Measurements from ENCODE around the gene FAM200B. TPM values are rescaled to one million over a fixed set of nuclear protein-coding genes. Genes with fewer than 3 reads are reported as not detected.
A peak's percentile ranks its signal among the peaks of the same experiment; 100 is the strongest.
"Not testable (repeated sequence)": the region's sequence is repeated elsewhere in the genome, so short reads cannot be mapped to it uniquely, and the experiment has no call there.

The FAM200B gene
- total RNA-seq, 2 experiments from 2014 or later: 9.8 to 13.3 TPM

GRCh38 chr4:15716115-15716514 lies 34.5 kb downstream of the FAM200B start:
- no peak for ATAC-seq
- no peak overlapping the region for H3K4me3 Mint-ChIP-seq
- no peak for DNase-seq
- H3K9me3 Mint-ChIP-seq (ENCODE audit: low read depth): no peaks in the 10 kb centered on the region
- intact Hi-C loops (cut with DNase I, micrococcal nuclease): no loop called here
- CTCF ChIA-PET: interaction anchor here (0.8 to 1.3 kb wide), 3 partner anchors 41 to 319 kb away, joined by 3 to 5 read pairs (median 4); no protein-coding TSS in a partner anchor
- H3K4me1 Mint-ChIP-seq: no peaks in the 10 kb centered on the region
- H3K27ac Mint-ChIP-seq: no peak overlapping the region
- H3K36me3 Mint-ChIP-seq (ENCODE audit: low read depth): no peaks in the 10 kb centered on the region
- H3K27me3 Mint-ChIP-seq: no peaks in the 10 kb centered on the region
- POLR2A ChIA-PET: no interaction called here

DNA sequence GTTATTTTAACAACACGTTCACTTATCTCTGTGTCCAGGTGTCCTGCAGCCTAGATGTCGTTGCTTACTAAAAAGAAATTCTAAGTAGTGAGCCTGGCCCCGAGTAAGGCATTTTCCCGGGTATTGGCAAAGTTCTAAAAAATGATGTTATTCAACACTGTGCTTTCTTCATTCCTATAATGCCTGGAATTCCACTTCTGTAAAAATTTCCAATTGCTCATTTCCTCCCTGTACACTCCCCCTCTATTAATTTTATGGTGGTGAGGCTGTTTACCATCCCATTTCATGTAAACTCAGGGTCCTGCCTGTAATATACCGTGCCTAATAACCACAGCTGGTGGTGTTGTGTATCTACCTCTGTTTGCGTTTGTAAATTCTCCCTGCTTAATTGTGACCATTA lies 35.5 kb downstream of the FAM200B start:
- intact Hi-C loops (cut with DNase I, micrococcal nuclease): no loop called here
- Mint-ChIP-seq H3K4me1 (no peaks in the 10 kb centered on the region), H3K4me3 (no peak overlapping the region), H3K36me3 (ENCODE audit: low read depth) (no peaks in the 10 kb centered on the region), H3K27me3 (no peaks in the 10 kb centered on the region), H3K27ac (no peak overlapping the region), H3K9me3 (ENCODE audit: low read depth) (no peaks in the 10 kb centered on the region)
- ATAC-seq (no peak), DNase-seq (no peak)
- CTCF ChIA-PET: interaction anchor here (0.8 to 1.1 kb wide), 2 partner anchors 88 to 320 kb away, joined by 3 to 4 read pairs; no protein-coding TSS in a partner anchor
- POLR2A ChIA-PET: no interaction called here

DNA sequence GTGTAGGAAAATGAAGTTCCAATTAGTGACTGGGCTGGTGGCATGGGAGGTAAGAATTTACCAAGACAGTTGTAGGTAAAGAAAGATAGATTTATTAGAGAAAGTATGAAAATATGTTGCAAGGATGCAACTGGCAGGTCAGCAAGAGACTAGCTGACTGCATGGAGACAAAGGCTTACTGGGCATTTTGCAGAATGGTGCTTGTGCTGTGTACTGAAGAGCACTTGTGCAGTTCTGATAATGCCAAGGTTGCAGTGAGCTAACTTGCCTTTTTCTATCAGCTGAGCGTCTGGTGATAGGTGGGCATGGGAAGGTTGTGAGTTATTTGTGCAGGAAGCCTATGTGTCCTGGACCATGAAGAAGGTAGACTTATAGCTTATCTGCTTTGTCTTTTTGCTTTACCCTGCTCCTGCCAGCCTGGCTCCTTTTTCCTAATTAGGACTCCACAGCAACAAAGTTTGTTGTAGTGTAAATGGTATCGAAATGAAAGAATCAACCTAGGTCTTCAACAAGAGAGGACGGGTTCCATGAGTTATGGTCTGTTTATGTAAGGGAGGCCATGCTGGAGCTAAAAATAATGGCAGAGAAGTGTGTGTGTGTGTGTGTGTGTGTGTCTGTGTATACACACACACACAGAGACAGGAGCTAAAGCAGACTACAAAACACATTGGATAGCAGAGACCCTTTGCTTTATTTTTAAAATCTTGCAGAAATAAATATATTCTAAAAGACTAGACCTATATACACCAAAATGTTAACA lies 36.2 kb downstream of the FAM200B start:
- POLR2A ChIA-PET: no interaction called here
- Mint-ChIP-seq H3K9me3 (ENCODE audit: low read depth) (no peaks in the 10 kb centered on the region), H3K4me1 (no peaks in the 10 kb centered on the region), H3K36me3 (ENCODE audit: low read depth) (no peaks in the 10 kb centered on the region), H3K27ac (no peak overlapping the region), H3K4me3 (no peak overlapping the region), H3K27me3 (no peaks in the 10 kb centered on the region)
- DNase-seq (no peak), ATAC-seq (no peak)
- intact Hi-C loops (cut with DNase I, micrococcal nuclease): no loop called here
- CTCF ChIA-PET: interaction anchor here (1.1 to 1.3 kb wide), 3 partner anchors 10 to 88 kb away, joined by 3 to 4 read pairs (median 4); no protein-coding TSS in a partner anchor

DNA sequence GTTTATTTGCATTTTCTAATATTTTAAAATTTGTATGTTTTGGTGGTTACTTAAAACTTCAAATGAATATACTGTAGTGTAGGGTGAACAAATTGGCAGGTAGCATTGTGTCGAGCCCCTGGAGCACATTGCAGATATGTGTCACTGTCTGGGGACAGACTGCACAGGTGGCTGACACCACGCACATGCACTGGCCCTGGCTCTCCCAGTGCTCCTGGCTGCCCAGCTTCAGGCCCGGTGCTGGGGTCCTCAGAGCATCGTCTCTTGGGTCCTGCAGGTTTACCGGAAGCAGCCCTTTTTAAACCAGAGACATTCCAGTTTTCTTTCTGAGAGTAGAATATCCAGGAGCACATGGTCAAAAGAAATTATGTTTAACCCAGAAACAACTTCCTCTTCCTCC lies 36.8 kb downstream of the FAM200B start:
- ChIA-PET POLR2A (no interaction called here), CTCF (interaction anchor here (1.1 to 1.3 kb wide), 3 partner anchors 11 to 87 kb away, joined by 3 to 4 read pairs (median 4); no protein-coding TSS in a partner anchor)
- no peaks in the 10 kb centered on the region for H3K9me3 Mint-ChIP-seq (ENCODE audit: low read depth)
- intact Hi-C loops (cut with DNase I, micrococcal nuclease): no loop called here
- no peak overlapping the region for H3K27ac Mint-ChIP-seq
- H3K36me3 Mint-ChIP-seq (ENCODE audit: low read depth): no peaks in the 10 kb centered on the region
- no peak for ATAC-seq
- DNase-seq: no peak
- no peaks in the 10 kb centered on the region for H3K27me3 Mint-ChIP-seq
- no peak overlapping the region for H3K4me3 Mint-ChIP-seq
- H3K4me1 Mint-ChIP-seq: no peaks in the 10 kb centered on the region

DNA sequence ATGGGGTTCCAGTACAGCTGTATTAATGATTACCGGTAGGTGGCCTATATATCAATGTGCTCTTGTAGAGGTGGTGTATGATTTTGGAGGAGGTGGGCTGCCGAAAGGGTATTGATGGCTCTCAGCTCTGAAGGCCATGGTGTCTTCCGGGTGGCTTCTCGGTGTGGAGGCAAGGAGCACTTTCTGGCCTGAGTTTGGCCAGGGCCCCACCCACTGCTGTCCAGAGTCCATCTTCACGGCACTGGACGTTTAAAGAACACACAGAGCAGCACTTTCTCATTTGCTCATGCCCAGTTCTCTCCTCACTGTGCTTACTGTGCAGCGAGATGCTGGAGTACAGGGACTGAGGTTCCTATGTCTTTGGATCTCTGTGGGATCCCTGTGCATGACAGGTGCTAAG lies 37.3 kb downstream of the FAM200B start:
- Mint-ChIP-seq H3K27ac (no peak overlapping the region), H3K4me3 (no peak overlapping the region), H3K36me3 (ENCODE audit: low read depth) (no peaks in the 10 kb centered on the region), H3K4me1 (no peaks in the 10 kb centered on the region), H3K9me3 (ENCODE audit: low read depth) (no peaks in the 10 kb centered on the region), H3K27me3 (no peaks in the 10 kb centered on the region)
- no peak for ATAC-seq
- ChIA-PET POLR2A (no interaction called here), CTCF (interaction anchor here (1.3 to 1.4 kb wide), 2 partner anchors 10 to 28 kb away, joined by 3 to 4 read pairs; no protein-coding TSS in a partner anchor)
- intact Hi-C loops (cut with DNase I, micrococcal nuclease): no loop called here
- DNase-seq: no peak

- no peaks in the 10 kb centered on the region for H3K9me3 Mint-ChIP-seq (ENCODE audit: low read depth)
- CTCF ChIA-PET: interaction anchor here (0.9 to 1.5 kb wide), 3 partner anchors 10 to 70 kb away, joined by 3 to 5 read pairs (median 3); no protein-coding TSS in a partner anchor
- no peak overlapping the region for H3K27ac Mint-ChIP-seq
- H3K36me3 Mint-ChIP-seq (ENCODE audit: low read depth): no peaks in the 10 kb centered on the region
- no peaks in the 10 kb centered on the region for H3K27me3 Mint-ChIP-seq
- DNase-seq: no peak
- POLR2A ChIA-PET: no interaction called here
- no peaks in the 10 kb centered on the region for H3K4me1 Mint-ChIP-seq
- H3K4me3 Mint-ChIP-seq: no peak overlapping the region
- intact Hi-C loops (cut with DNase I, micrococcal nuclease): no loop called here
- no peak for ATAC-seq
Measured at GRCh38 chr4:15719506-15719905, 37.9 kb downstream of the FAM200B start.

DNA sequence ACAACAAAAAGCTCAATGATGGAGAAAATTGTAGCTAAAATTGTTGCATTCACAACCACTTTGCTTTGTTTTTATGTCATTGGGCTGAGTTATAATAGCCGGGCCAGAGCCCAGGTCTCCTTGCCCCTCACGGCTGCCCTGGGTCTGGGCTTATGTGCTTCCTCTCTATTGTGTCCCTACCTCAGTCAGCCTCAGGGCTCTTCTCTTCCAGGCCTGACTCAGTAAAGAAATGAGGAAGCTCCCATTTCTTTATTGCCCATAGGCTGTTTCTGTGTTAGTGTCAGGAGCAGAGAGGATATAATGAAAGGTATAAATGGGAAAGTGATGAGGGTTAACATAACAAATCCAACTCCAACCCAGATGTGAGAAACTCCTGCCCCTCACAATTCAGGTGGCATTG lies 39.2 kb downstream of the FAM200B start:
- DNase-seq (no peak), ATAC-seq (no peak)
- H3K4me1 Mint-ChIP-seq: no peaks in the 10 kb centered on the region
- H3K27ac Mint-ChIP-seq: no peak overlapping the region
- no peak overlapping the region for H3K4me3 Mint-ChIP-seq
- no peaks in the 10 kb centered on the region for H3K9me3 Mint-ChIP-seq (ENCODE audit: low read depth)
- no peaks in the 10 kb centered on the region for H3K27me3 Mint-ChIP-seq
- ChIA-PET CTCF (interaction anchor here (0.6 to 1.5 kb wide), 4 partner anchors 9 to 235 kb away, joined by 3 to 5 read pairs (median 4); no protein-coding TSS in a partner anchor), POLR2A (no interaction called here)
- intact Hi-C loops (cut with DNase I, micrococcal nuclease): no loop called here
- H3K36me3 Mint-ChIP-seq (ENCODE audit: low read depth): no peaks in the 10 kb centered on the region

DNA sequence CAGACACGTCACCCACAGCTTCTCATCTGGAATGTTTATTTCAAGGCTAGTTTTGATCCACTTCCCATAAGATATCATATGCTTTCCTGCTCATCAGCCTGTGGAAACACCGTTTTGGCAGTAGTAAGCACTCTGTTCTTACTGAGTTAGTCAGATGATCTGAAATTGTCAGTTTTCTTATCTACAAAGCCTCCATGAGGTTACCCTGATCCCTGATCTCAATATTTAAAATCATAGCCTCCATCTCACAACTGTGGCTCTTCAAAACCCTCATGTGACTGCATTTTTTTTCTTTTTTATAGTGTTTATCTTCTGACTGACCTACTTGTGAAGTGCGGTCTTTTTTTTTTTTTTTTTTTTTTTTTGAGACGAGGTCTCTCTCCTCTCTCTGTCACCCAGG lies 44.0 kb downstream of the FAM200B start:
- Mint-ChIP-seq H3K36me3 (ENCODE audit: low read depth) (no peaks in the 10 kb centered on the region), H3K27me3 (no peaks in the 10 kb centered on the region), H3K27ac (no peak overlapping the region), H3K4me1 (no peaks in the 10 kb centered on the region), H3K4me3 (no peak overlapping the region), H3K9me3 (ENCODE audit: low read depth) (no peaks in the 10 kb centered on the region)
- ChIA-PET CTCF (interaction anchor here (0.8 kb wide), 1 partner anchor 60 kb away, joined by 5 read pairs; no protein-coding TSS in a partner anchor), POLR2A (no interaction called here)
- DNase-seq (no peak), ATAC-seq (no peak)
- intact Hi-C loops (cut with DNase I, micrococcal nuclease): loop anchor here in 1 of 2 experiments (5.0 kb wide), 1 partner anchor 248 kb away; no protein-coding TSS in a partner anchor

- peaks cover 7% of the 10 kb centered on the region for H3K4me1 Mint-ChIP-seq
- POLR2A ChIA-PET: no interaction called here
- peak; percentile 65 for ATAC-seq
- CTCF ChIA-PET: interaction anchor here (0.7 to 2.3 kb wide), 10 partner anchors 9 to 260 kb away, joined by 3 to 12 read pairs (median 6); partner anchors contain the start of gene CC2D2A
- H3K27me3 Mint-ChIP-seq: no peaks in the 10 kb centered on the region
- no peaks in the 10 kb centered on the region for H3K36me3 Mint-ChIP-seq (ENCODE audit: low read depth)
- peak; percentile 19 for DNase-seq
- H3K27ac Mint-ChIP-seq: no peak overlapping the region
- intact Hi-C loops (cut with DNase I, micrococcal nuclease): loop anchor here (1.0 to 5.0 kb wide), 9 partner anchors 26 to 271 kb away; partner anchors contain the start of gene CD38 (in 1 of the 2)
- H3K4me3 Mint-ChIP-seq: no peak overlapping the region
- H3K9me3 Mint-ChIP-seq (ENCODE audit: low read depth): no peaks in the 10 kb centered on the region
Measured at GRCh38 chr4:15729910-15730533, 48.4 kb downstream of the FAM200B start.

DNA sequence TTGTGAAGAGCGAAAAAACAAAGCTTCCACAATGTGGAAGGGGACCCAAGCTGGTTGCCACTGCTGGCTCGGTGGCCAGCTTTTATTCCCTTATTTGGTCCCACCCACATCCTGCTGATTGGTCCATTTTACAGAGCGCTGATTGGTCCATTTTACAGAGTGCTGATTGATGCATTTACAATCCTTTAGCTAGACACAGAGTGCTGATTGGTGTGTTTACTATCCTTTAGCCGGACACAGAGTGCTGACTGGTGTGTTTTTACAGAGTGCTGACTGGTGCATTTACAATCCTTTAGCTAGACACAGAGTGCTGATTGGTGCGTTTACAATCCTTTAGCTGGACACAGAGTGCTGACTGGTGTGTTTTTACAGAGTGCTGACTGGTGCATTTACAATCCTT lies 51.4 kb downstream of the FAM200B start:
- H3K27me3 Mint-ChIP-seq; H3K36me3 Mint-ChIP-seq (ENCODE audit: low read depth); POLR2A ChIA-PET; H3K9me3 Mint-ChIP-seq (ENCODE audit: low read depth); H3K27ac Mint-ChIP-seq; H3K4me3 Mint-ChIP-seq; DNase-seq; ATAC-seq: not testable (repeated sequence)
- peaks cover 23% of the 10 kb centered on the region for H3K4me1 Mint-ChIP-seq
- CTCF ChIA-PET: interaction anchor here (0.7 to 2.9 kb wide), 4 partner anchors 8 to 1250 kb away, joined by 3 to 14 read pairs (median 5); no protein-coding TSS in a partner anchor
- intact Hi-C loops (cut with DNase I, micrococcal nuclease): loop anchor here in 1 of 2 experiments (5.0 kb wide), 2 partner anchors 74 to 149 kb away; no protein-coding TSS in a partner anchor

GRCh38 chr4:15735536-15735935 lies 53.9 kb downstream of the FAM200B start:
- H3K27ac Mint-ChIP-seq: no peak overlapping the region
- H3K36me3 Mint-ChIP-seq (ENCODE audit: low read depth): peaks cover 2% of the 10 kb centered on the region
- H3K9me3 Mint-ChIP-seq (ENCODE audit: low read depth): peaks cover 3% of the 10 kb centered on the region
- no peaks in the 10 kb centered on the region for H3K27me3 Mint-ChIP-seq
- ChIA-PET POLR2A (no interaction called here), CTCF (interaction anchor here (0.7 to 2.2 kb wide), 2 partner anchors 21 to 265 kb away, joined by 3 to 10 read pairs; no protein-coding TSS in a partner anchor)
- ATAC-seq (no peak), DNase-seq (no peak)
- H3K4me1 Mint-ChIP-seq: peaks cover 42% of the 10 kb centered on the region
- H3K4me3 Mint-ChIP-seq: no peak overlapping the region
- intact Hi-C loops (cut with DNase I, micrococcal nuclease): no loop called here
